Caco-2 (cell line): ENCODE results near the gene PLAAT3. TPM values are rescaled to one million over a fixed set of nuclear protein-coding genes. Genes with fewer than 3 reads are reported as not detected.
"Not testable (repeated sequence)": the region's sequence is repeated elsewhere in the genome, so short reads cannot be mapped to it uniquely, and the experiment has no call there.

Experiments
- BruUV-seq: library from RNA; stranded (reverse); fragments of 400-500 nt; replicated peaks from 2 replicates; lab custom pipeline; 2021; lab: Mats Ljungman, UMichigan
- CTCF ChIA-PET: fragments of 300-600 bp; sonication (Branson Sonifier 250); formaldehyde crosslinking; loops from one replicate; lab custom pipeline; 2022; ENCODE audit warnings: antibody characterized with exemption; lab: Charles Lee
- POLR2A ChIA-PET: fragments of 300-600 bp; sonication (Branson Sonifier 250); formaldehyde crosslinking; loops from one replicate; lab custom pipeline; 2022; ENCODE audit warnings: antibody characterized with exemption; lab: Charles Lee
- DNase-seq, 2 experiments: peaks; one replicate each; pipeline versions ENCODE4 v3.0.0 to v3.0.0-alpha.2; 2020 to 2022
- H3K27me3 ChIP-seq: replicated peaks from 2 replicates; pipeline ENCODE4 v1.6.0; 2011; ENCODE audit warnings: low read length; ENCODE audit not compliant: control insufficient read depth, insufficient read depth
- H3K36me3 ChIP-seq: 2 replicates; pipeline ENCODE4 v1.5.1; 2011; ENCODE audit warnings: low read length; ENCODE audit not compliant: control insufficient read depth, insufficient read depth
- H3K4me1 ChIP-seq: fragments of 250-450 bp; sonication (Bioruptor Pico); 2 replicates; pipeline ENCODE4 v1.5.1; 2020; ENCODE audit warnings: mild to moderate bottlenecking
- H3K4me3 ChIP-seq: 2 replicates; pipeline ENCODE4 v1.5.1; 2011; ENCODE audit warnings: low read depth, mild to moderate bottlenecking, control low read depth, low read length
- H3K9me3 ChIP-seq: fragments of 250-450 bp; sonication (Bioruptor Pico); 2 replicates; pipeline ENCODE4 v1.5.1; 2020; ENCODE audit warnings: mild to moderate bottlenecking, moderate library complexity
- H3K27ac Mint-ChIP-seq: one replicate; pipeline ENCODE4 v1.8.0; 2022; ENCODE audit warnings: mixed read lengths; ENCODE audit not compliant: unreplicated experiment
- H3K27me3 Mint-ChIP-seq: one replicate; pipeline ENCODE4 v1.8.0; 2022; ENCODE audit warnings: mixed read lengths; ENCODE audit not compliant: insufficient read depth, unreplicated experiment
- H3K36me3 Mint-ChIP-seq: one replicate; pipeline ENCODE4 v1.8.0; 2022; ENCODE audit warnings: mild to moderate bottlenecking, mixed read lengths; ENCODE audit not compliant: insufficient read depth, unreplicated experiment
- H3K4me1 Mint-ChIP-seq: one replicate; pipeline ENCODE4 v1.8.0; 2022; ENCODE audit warnings: low read depth, mixed read lengths; ENCODE audit not compliant: unreplicated experiment
- H3K4me3 Mint-ChIP-seq: one replicate; pipeline ENCODE4 v1.8.0; 2022; ENCODE audit warnings: mild to moderate bottlenecking, moderate library complexity, mixed read lengths; ENCODE audit not compliant: unreplicated experiment
- H3K9me3 Mint-ChIP-seq: one replicate; pipeline ENCODE4 v1.8.0; 2022; ENCODE audit warnings: mixed read lengths; ENCODE audit not compliant: unreplicated experiment
- CTCF ChIP-seq, 2 experiments: fragments of 200-600 bp in 1 of 2; IDR thresholded peaks; 1 replicate in 1 of 2; 2 replicates in 1 of 2; pipeline versions ENCODE4 v1.5.1 to v1.8.0; 2011 to 2022; ENCODE audit warnings: antibody characterized with exemption in 1 of 2, control low read depth in 1 of 2, inconsistent platforms in 1 of 2, low read depth in 1 of 2, low read length in 1 of 2, mild to moderate bottlenecking in 1 of 2, moderate library complexity in 1 of 2; ENCODE audit not compliant: insufficient read depth in 1 of 2, severe bottlenecking in 1 of 2, unreplicated experiment in 1 of 2
- intact Hi-C: fragments of 100-400 bp; cut with micrococcal nuclease; formaldehyde crosslinking; loops from one replicate; pipeline ENCODE4 v1.10.0; 2022; ENCODE audit not compliant: unreplicated experiment
- total RNA-seq: library from RNA; stranded (reverse); gene quantifications from 2 replicates; pipeline ENCODE4 v1.2.3, GENCODE V29; 2022

The PLAAT3 gene
- total RNA-seq, 1 experiment from 2014 or later = 57.9 TPM

- peak; percentile 33 to 46 for TF ChIP-seq CTCF (IDR thresholded peaks at IDR 0.05; ENCODE audit: insufficient read depth in 1 of 2, low read depth in 1 of 2, low read length in 1 of 2, severe bottlenecking in 1 of 2, unreplicated experiment in 1 of 2)
- peaks cover 1% of the 10 kb centered on the region for H3K36me3 ChIP-seq
- BruUV-seq = no TSS peak
- H3K36me3 Mint-ChIP-seq = peaks cover 59% of the 10 kb centered on the region
- no peaks in the 10 kb centered on the region for H3K9me3 Mint-ChIP-seq
- peaks cover 7% of the 10 kb centered on the region for H3K4me1 Mint-ChIP-seq
- H3K4me3 Mint-ChIP-seq = no peak overlapping the region
- ChIA-PET CTCF (interaction anchor here (1.3 kb wide), 1 partner anchor 71 kb away, joined by 7 read pairs; no protein-coding TSS in a partner anchor), POLR2A (no interaction called here)
- H3K27me3 Mint-ChIP-seq = no peaks in the 10 kb centered on the region
- intact Hi-C loops = loop anchor here (5.0 kb wide), 3 partner anchors 73 to 602 kb away; no protein-coding TSS in a partner anchor
- H3K9me3 ChIP-seq = no peaks in the 10 kb centered on the region
- H3K4me3 ChIP-seq = no peak overlapping the region
- H3K27me3 ChIP-seq = no peaks in the 10 kb centered on the region
- no peak for DNase-seq
- H3K27ac Mint-ChIP-seq = peak overlapping the region; percentile 31
- no peaks in the 10 kb centered on the region for H3K4me1 ChIP-seq
Observed at GRCh38 chr11:63639199-63639832, 25.1 kb upstream of the PLAAT3 start.

- DNase-seq, H3K36me3 ChIP-seq, H3K4me3 Mint-ChIP-seq, H3K27me3 Mint-ChIP-seq, H3K4me3 ChIP-seq, BruUV-seq, H3K9me3 ChIP-seq, H3K4me1 Mint-ChIP-seq, H3K27me3 ChIP-seq, H3K27ac Mint-ChIP-seq, H3K9me3 Mint-ChIP-seq, POLR2A ChIA-PET, H3K4me1 ChIP-seq: not testable (repeated sequence)
- intact Hi-C loops = loop anchor here (5.0 kb wide), 3 partner anchors 74 to 601 kb away; no protein-coding TSS in a partner anchor
- CTCF ChIA-PET = interaction anchor here (0.7 to 1.3 kb wide), 2 partner anchors 72 to 80 kb away, joined by 4 to 7 read pairs; no protein-coding TSS in a partner anchor
- peaks cover 59% of the 10 kb centered on the region for H3K36me3 Mint-ChIP-seq
Observed at GRCh38 chr11:63638436-63638835, 24.2 kb upstream of the PLAAT3 start.

GRCh38 chr11:63635762-63636465, 21.7 kb upstream of the PLAAT3 start:
- DNase-seq = peak; percentile 72 to 82
- H3K4me1 ChIP-seq = peaks cover 14% of the 10 kb centered on the region; the same call in 1 of the 2 replicates
- CTCF ChIA-PET = interaction anchor here (0.6 to 1.8 kb wide), 10 partner anchors 13 to 303 kb away, joined by 3 to 17 read pairs (median 4); partner anchors contain the start of gene NAA40
- no TSS peak for BruUV-seq
- peaks cover 16% of the 10 kb centered on the region for H3K4me1 Mint-ChIP-seq
- H3K27me3 Mint-ChIP-seq = no peaks in the 10 kb centered on the region
- peaks cover 1% of the 10 kb centered on the region for H3K36me3 ChIP-seq
- H3K27ac Mint-ChIP-seq = no peak overlapping the region
- intact Hi-C loops = loop anchor here (1.0 to 5.0 kb wide), 5 partner anchors 43 to 599 kb away; no protein-coding TSS in a partner anchor
- no peak overlapping the region for H3K4me3 Mint-ChIP-seq
- peak; percentile 84 to 85 for TF ChIP-seq CTCF (IDR thresholded peaks at IDR 0.05; ENCODE audit: insufficient read depth in 1 of 2, low read depth in 1 of 2, low read length in 1 of 2, severe bottlenecking in 1 of 2, unreplicated experiment in 1 of 2)
- H3K36me3 Mint-ChIP-seq = peaks cover 60% of the 10 kb centered on the region
- H3K4me3 ChIP-seq = no peak overlapping the region
- H3K27me3 ChIP-seq = no peaks in the 10 kb centered on the region
- no peaks in the 10 kb centered on the region for H3K9me3 Mint-ChIP-seq
- POLR2A ChIA-PET = interaction anchor here (0.6 kb wide), 1 partner anchor 409 kb away, joined by 3 read pairs; no protein-coding TSS in a partner anchor
- H3K9me3 ChIP-seq = no peaks in the 10 kb centered on the region
